MM.1S (cell line): ENCODE measurements around the gene PIR.

Experiments
- DNase-seq: peaks from one replicate; pipeline ENCODE4 v3.0.0-alpha.2; 2015
- H2AFZ ChIP-seq: fragments of 300-600 bp; sonication (generic); 2 replicates; pipeline ENCODE4 v1.6.0; 2016; ENCODE audit warnings: antibody characterized with exemption, low read length
- H3F3A ChIP-seq: fragments of 300-600 bp; sonication (generic); 2 replicates; pipeline ENCODE4 v1.6.1; 2016; ENCODE audit warnings: mild to moderate bottlenecking, antibody characterized with exemption, low read length, moderate library complexity, mixed read lengths; ENCODE audit not compliant: insufficient read depth
- H3K27ac ChIP-seq: fragments of 300-600 bp; sonication (generic); 2 replicates; pipeline ENCODE4 v1.5.1; 2016; ENCODE audit warnings: mild to moderate bottlenecking, low read length
- H3K27me3 ChIP-seq: fragments of 300-600 bp; sonication (generic); replicated peaks from 2 replicates; pipeline ENCODE4 v1.6.0; 2016; ENCODE audit warnings: low read length; ENCODE audit not compliant: insufficient read depth
- H3K36me3 ChIP-seq: fragments of 300-600 bp; sonication (generic); replicated peaks from 2 replicates; pipeline ENCODE4 v1.6.1; 2016; ENCODE audit warnings: mild to moderate bottlenecking, low read length, mixed read lengths; ENCODE audit not compliant: insufficient read depth
- H3K4me1 ChIP-seq: fragments of 300-600 bp; sonication (generic); 2 replicates; pipeline ENCODE4 v1.6.1; 2016; ENCODE audit warnings: low read length, mixed read lengths
- H3K4me2 ChIP-seq: fragments of 300-600 bp; sonication (generic); 2 replicates; pipeline ENCODE4 v1.6.0; 2016; ENCODE audit warnings: low read depth, low read length
- H3K4me3 ChIP-seq: fragments of 300-600 bp; sonication (generic); 2 replicates; pipeline ENCODE4 v1.5.1; 2016; ENCODE audit warnings: low read length, mixed read lengths
- H3K79me2 ChIP-seq: fragments of 300-600 bp; sonication (generic); 2 replicates; pipeline ENCODE4 v1.6.1; 2016; ENCODE audit warnings: mixed run types, low read length, mixed read lengths
- H3K9ac ChIP-seq: fragments of 300-600 bp; sonication (generic); 2 replicates; pipeline ENCODE4 v1.6.1; 2016; ENCODE audit warnings: low read length, mixed read lengths
- H3K9me2 ChIP-seq: fragments of 300-600 bp; sonication (generic); replicated peaks from 2 replicates; pipeline ENCODE4 v1.6.1; 2016; ENCODE audit warnings: mild to moderate bottlenecking, low read length, mixed read lengths; ENCODE audit not compliant: insufficient read depth
- H3K9me3 ChIP-seq: fragments of 300-600 bp; sonication (generic); replicated peaks from 2 replicates; pipeline ENCODE4 v1.6.1; 2016; ENCODE audit warnings: mild to moderate bottlenecking, low read length, mixed read lengths; ENCODE audit not compliant: insufficient read depth
- H4K20me1 ChIP-seq: fragments of 300-600 bp; sonication (generic); 2 replicates; pipeline ENCODE4 v1.6.1; 2016; ENCODE audit warnings: mild to moderate bottlenecking, low read length, moderate library complexity, mixed read lengths; ENCODE audit not compliant: insufficient read depth
- CTCF ChIP-seq: fragments of 300-600 bp; sonication (generic); IDR thresholded peaks from 2 replicates; pipeline ENCODE4 v1.5.1; 2016; ENCODE audit warnings: antibody characterized with exemption, low read length, mixed read lengths
- EZH2 ChIP-seq: fragments of 300-600 bp; sonication (generic); optimal IDR thresholded peaks from 2 replicates; pipeline ENCODE3; 2017; ENCODE audit warnings: low read depth, mild to moderate bottlenecking, antibody characterized with exemption, low read length, mixed read lengths
- EZH2phosphoT487 ChIP-seq: fragments of 300-600 bp; sonication (generic); IDR thresholded peaks from 2 replicates; pipeline ENCODE4 v1.6.1; 2018; ENCODE audit warnings: antibody characterized with exemption, low read length

Gene PIR

GRCh38 chrX:15497865-15498264 lies 4.7 kb upstream of the PIR start:
- Histone ChIP-seq H3K4me2 (no peak overlapping the region), H3K79me2 (no peaks in the 10 kb centered on the region), H2AFZ (no peak overlapping the region), H3K9ac (no peak overlapping the region), H3F3A (no peaks in the 10 kb centered on the region), H3K4me3 (no peak overlapping the region), H3K27me3 (no peaks in the 10 kb centered on the region), H3K9me2 (no peaks in the 10 kb centered on the region), H3K27ac (no peak overlapping the region), H3K9me3 (no peaks in the 10 kb centered on the region), H3K36me3 (no peaks in the 10 kb centered on the region), H3K4me1 (no peaks in the 10 kb centered on the region), H4K20me1 (no peaks in the 10 kb centered on the region)
- DNase-seq, result peak; percentile 38
- peak; percentile 63 for TF ChIP-seq CTCF
- no peak for TF ChIP-seq EZH2

- DNase-seq, result no peak
- no peaks in the 10 kb centered on the region for H3K9me2 ChIP-seq
Measured at GRCh38 chrX:15496824-15497223, 3.7 kb upstream of the PIR start.

GRCh38 chrX:15495801-15496200 lies 2.7 kb upstream of the PIR start:
- H2AFZ ChIP-seq, result no peak overlapping the region

More at GRCh38 chrX:15496824-15497223, 3.7 kb upstream of the PIR start:
- Histone ChIP-seq H3K79me2 (no peaks in the 10 kb centered on the region), H3K27ac (no peak overlapping the region), H2AFZ (no peak overlapping the region), H3K27me3 (no peaks in the 10 kb centered on the region), H3K4me1 (peaks cover 4% of the 10 kb centered on the region; the same call in 1 of the 2 replicates), H3F3A (no peaks in the 10 kb centered on the region), H3K9me3 (no peaks in the 10 kb centered on the region), H3K9ac (no peak overlapping the region), H3K36me3 (no peaks in the 10 kb centered on the region), H3K4me3 (no peak overlapping the region), H3K4me2 (no peak overlapping the region), H4K20me1 (no peaks in the 10 kb centered on the region)
- TF ChIP-seq EZH2, result no peak
- TF ChIP-seq EZH2phosphoT487, result no peak
- TF ChIP-seq CTCF, result no peak

More at GRCh38 chrX:15495801-15496200, 2.7 kb upstream of the PIR start:
- DNase-seq, result no peak
- Histone ChIP-seq H3K79me2 (no peaks in the 10 kb centered on the region), H4K20me1 (no peaks in the 10 kb centered on the region), H3K4me1 (peaks cover 4% of the 10 kb centered on the region; the same call in 1 of the 2 replicates), H3K4me3 (no peak overlapping the region), H3K4me2 (no peak overlapping the region), H3F3A (no peaks in the 10 kb centered on the region), H3K9me3 (no peaks in the 10 kb centered on the region), H3K9ac (no peak overlapping the region), H3K27ac (no peak overlapping the region), H3K9me2 (no peaks in the 10 kb centered on the region), H3K36me3 (no peaks in the 10 kb centered on the region), H3K27me3 (no peaks in the 10 kb centered on the region)
- TF ChIP-seq CTCF, result no peak
- no peak for TF ChIP-seq EZH2phosphoT487
- TF ChIP-seq EZH2, result no peak
